Measurements from ENCODE around the gene OPN3. TPM values are rescaled to one million over a fixed set of nuclear protein-coding genes. Genes with fewer than 3 reads are reported as not detected.

OPN3 gene
- polyA plus RNA-seq, 4 donors: 42.1 to 60.8 (median 52.9) TPM

DNA sequence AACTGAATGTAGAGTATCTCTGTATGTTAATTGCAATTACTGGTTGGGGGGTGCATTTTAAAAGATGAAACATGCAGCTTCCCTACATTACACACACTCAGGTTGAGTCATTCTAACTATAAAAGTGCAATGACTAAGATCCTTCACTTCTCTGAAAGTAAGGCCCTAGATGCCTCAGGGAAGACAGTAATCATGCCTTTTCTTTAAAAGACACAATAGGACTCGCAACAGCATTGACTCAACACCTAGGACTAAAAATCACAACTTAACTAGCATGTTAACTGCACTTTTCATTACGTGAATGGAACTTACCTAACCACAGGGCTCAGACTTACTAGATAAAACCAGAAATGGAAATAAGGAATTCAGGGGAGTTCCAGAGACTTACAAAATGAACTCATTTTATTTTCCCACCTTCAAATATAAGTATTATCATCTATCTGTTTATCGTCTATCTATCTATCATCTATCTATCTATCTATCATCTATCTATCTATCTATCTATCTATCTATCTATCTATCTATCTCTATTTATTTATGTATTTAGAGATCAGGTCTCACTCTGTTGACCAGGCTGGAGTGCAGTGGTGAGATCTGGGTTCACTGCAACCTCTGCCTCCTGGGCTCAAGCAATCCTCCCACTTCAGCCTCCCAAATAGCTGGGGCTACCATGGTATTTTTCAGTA, 47.8 kb downstream of the OPN3 start:
- DNase-seq (ENCODE audit: low read depth in 4 of 4, low spot score in 3 of 4): no peak

DNA sequence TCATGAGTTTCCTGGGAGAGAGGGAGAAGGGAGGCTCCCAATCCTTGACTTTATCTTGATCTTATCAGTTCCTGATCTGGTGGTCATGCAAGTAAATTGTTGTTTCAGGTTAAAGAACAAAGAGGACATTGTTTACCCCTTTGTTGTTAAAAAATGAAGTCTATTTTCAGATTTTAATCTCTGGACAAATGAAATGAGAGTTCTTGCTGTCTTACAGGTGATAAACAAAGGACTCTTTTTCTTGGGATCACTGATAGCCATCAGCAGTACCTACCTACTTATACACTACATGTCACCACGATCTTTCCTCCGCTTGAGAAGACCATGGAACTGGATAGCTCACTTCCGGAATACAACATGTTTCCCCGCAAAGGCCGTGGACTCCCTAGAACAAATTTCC, 48.4 kb downstream of the OPN3 start:
- DNase-seq (ENCODE audit: low read depth in 4 of 4, low spot score in 3 of 4): no peak

DNA sequence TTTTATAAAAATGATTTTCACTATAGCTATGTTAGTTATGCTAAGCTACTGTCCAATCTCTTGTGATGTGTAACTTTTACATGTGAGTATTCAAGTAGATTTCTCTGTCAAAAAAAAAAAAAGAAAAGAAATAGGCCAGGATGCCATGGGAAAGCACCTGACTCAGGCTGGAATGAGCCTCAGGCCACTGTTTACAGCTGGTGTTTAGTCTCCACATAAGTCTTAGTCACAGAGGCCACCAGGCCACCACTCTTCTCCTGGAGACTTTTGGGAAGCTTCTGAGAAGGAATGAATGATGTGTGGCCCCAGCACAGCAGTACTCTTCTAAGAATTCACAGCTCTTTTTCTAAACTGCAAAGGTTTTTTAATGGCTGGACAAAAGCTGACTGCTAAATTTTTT, 48.9 kb downstream of the OPN3 start:
- DNase-seq (ENCODE audit: low read depth in 4 of 4, low spot score in 3 of 4): no peak

DNA sequence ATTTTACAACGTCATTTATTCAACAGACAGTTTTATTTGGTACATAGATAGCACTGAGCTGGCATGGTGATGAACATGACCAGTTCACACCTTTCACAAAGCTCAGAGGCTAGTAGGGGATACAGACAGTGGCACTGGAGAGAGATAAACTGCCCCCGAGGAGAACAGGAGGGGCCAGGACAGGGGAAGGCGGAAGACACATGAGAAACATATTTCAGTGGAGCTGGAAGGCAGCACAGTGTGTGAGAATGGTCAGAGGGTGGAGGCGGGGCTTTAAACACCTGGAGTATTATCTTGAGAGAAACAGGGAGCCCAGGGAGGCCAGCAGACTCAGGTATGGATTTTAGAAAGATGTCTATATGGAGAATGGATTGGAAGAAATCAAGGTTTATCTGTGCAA, 49.5 kb downstream of the OPN3 start:
- DNase-seq (ENCODE audit: low read depth in 4 of 4, low spot score in 3 of 4): no peak

DNA sequence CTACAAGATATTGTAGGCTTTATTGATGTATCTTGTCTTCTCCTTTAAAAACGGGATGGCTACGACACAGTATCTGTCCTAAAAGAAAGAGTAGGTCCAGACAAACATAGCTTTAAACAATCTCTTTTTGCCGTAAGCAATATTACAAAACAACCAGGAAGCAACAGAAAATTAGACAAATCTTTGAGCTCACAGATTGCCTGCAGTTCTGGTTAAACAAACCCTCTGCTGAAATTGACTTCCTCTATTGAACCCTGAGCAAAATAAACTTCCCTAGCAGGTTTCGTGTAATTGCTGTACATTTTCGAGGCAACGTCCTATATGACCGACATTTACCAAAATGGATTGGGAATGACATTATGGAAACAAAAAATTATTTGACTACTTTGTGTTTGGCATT, 50.6 kb downstream of the OPN3 start:
- DNase-seq (ENCODE audit: low read depth in 4 of 4, low spot score in 3 of 4): no peak

DNA sequence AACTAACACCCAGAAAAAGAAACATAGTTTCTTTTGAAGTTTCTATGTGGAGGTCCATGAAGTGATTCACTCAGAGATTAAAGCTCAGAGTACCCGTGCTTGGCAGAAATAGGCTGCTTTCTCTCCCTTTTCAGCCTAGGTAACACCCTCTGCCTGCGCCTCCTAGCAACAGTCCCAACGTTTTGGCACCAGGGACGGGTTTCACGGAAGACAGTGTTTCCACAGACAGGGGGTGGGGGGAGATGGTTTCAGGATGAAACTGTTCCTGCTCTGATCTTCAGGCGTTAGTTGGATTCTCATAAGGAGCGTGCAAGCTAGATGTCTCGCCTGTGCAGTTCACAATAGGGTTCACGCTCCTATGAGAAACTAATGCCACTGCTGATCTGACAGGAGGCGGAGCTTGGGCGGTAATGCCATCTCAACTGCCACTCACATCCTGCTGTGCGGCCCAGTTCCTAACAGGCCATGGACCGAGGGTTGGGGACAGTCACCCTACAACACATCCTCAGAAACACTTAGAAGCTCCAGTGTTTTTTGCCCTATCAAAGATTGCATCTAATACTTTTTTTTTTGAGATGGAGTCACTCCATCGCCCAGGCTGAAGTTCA, 53.2 kb downstream of the OPN3 start:
- no peak for DNase-seq (ENCODE audit: low read depth in 4 of 4, low spot score in 3 of 4)

DNA sequence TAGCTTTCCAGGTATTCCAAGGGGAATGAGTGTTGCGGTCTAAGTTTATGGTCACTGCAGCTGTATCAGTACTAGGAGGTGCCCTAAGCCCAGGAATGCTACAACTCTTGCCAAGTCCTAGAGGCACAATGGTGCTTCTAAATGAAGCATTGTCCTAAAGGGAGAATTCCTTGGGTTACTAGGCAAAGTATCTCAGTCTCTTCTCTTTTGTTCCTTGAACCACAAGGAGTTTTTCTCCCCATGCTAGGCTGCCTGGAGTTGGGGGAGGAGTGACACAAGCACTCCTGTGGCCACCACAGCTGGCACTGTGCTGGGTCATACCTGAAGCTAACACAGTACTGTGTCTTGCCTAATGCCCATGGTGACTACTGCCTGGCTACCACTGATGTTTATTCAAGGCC, 57.2 kb downstream of the OPN3 start:
- DNase-seq (ENCODE audit: low read depth in 4 of 4, low spot score in 3 of 4): no peak

DNA sequence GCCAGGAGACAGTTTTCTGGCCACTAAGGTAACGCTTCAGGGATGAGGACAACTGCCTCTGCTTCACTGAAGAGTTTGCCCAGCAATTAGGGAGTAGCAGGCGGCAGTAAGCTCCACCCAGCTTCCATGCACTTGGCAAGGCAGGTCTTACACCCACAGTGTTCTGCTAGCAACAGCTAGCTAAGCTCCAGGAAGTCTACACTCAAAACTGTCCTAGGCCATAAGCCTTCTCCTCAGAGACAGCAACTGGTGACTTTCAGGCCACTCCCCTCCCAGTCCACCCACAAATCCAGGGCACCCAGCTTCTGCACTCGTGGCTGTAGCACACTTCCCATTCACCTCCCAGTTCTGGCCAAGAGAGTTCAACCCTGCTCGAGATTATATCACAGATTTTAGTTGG, 60.7 kb downstream of the OPN3 start:
- DNase-seq (ENCODE audit: low read depth in 4 of 4, low spot score in 3 of 4): no peak

DNA sequence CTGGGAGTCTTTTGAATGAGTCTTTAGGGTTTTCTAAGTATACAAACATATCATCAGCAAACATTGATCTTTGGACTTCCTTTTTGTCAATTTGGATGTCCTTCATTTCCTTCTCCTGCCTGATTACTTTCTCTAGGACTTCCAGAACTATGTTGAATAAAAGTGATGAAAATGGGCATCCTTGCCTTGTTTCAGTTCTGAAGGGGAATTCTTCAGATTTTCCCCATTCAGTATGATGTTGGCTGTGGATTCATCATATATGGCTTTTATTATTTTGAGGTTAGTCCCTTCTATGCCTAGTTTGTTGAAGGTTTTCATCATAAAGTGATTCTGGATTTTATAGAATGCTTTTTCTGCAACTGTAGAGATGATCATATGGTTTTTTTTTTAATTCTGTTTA, 66.0 kb downstream of the OPN3 start:
- DNase-seq (ENCODE audit: low read depth in 4 of 4, low spot score in 3 of 4): no peak

DNA sequence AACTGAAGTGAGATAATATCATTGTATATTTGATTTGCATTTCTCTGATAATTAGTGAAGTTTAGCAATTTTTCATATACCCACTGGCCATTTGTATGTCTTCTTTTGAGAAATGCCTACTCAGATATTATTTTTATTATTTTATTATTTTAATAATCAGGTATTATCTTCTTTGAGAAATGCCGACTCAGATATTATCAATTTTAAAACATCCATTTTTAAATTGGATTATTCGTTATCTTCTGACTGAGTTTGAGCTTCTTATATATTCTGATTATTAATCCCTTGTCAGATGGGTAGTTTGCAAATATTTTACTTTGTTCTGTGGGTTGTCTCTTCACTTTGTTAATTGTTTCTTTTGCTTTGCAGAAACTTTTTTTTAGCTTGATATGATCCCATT, 70.3 kb downstream of the OPN3 start:
- no peak for DNase-seq (ENCODE audit: low read depth in 4 of 4, low spot score in 3 of 4)

DNA sequence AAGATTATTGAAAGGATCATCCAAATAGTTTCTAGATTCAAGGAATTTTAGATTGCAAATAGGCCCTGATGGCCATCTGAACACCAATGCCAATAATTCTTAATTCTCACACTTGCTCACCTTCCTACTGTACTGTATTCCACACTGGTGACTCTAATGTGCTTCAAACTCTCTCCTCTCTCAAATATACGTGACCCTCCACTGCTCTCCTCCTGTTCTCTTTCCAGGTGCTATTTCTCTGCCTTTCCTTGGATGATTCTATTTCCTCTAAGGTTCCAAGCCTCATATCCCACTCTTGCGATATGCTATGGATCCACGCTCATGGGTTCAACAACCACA, 79.4 kb downstream of the OPN3 start:
- no peak for DNase-seq (ENCODE audit: low read depth in 4 of 4, low spot score in 3 of 4)

DNA sequence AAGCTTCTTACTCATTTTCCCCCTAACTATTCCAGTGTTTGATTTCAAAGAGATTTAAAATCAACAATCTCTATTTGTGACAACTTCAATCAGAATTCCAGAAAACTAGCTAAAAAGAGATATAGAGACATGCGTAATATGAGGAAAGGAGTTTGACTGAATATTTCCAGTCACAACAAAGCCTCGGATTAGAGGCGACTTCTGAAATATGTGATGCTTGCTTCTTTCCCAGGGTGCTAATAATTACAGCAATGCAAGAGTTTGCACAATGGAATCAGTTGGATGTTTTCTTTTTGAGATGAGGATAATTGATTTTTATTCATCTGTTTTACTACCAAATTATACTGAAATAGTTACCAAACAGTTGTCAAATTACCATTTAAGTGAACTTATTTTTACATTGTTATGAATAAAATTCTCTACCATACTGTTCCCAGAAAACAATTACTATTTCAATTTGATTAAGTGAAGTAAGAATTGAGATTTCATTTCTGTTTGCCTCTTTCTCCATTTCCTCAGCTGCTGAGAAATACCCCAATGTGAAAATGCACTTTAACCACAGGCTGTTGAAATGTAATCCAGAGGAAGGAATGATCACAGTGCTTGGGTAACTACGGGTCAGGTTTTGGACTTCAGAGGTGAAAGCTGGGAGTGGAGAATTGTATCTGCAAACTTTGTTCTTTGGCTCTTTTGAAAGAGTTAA, 79.9 kb downstream of the OPN3 start:
- DNase-seq (ENCODE audit: low read depth in 4 of 4, low spot score in 3 of 4): no peak

DNA sequence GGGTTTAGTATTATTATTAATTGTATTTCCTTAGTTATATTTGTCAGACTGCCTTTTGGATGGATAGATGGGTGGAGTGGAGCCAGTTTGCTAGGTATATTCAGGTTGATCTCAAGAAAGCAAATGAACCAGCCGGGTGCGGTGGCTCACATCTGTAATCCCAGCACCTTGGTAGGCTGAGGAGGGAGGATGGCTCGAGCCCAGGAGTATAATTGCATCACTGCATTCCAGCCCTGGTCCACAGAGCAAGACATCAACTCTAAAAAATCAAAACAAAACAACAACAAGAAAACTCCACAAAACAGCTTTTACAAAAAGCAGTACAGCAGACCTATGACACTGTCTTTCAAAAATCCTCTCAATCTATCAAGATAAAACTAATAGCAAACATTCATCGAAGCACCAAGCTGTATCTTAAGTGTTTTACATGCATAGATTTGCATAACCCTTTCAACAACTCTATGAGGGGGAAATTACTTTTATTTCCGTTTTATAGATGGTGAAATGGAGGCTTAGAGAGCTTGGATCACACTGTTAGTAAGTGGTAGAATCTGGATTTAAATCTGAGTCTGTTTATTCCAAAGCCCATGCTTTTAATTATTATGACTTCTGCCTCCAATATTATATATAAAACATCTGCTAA, 82.5 kb downstream of the OPN3 start:
- DNase-seq (ENCODE audit: low read depth in 4 of 4, low spot score in 3 of 4): no peak

DNA sequence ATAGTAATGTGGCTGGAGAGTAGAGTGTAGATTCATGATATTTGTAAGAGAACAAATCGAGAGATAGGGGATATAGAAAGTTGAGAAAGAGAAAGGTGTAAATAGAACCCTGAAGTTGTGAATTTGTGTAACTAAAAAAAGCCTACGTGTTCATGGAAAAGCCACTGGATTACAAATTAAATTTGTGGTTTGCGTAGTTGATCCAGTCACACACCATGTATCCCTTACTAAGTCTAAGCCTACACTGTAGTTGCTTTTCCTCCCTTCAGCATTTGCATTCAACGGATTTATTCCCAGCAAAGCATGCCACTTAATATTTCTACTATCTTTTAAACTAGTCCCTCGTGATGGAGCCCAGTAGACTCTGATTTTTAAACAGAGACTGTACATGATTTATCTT, 83.1 kb downstream of the OPN3 start:
- no peak for DNase-seq (ENCODE audit: low read depth in 4 of 4, low spot score in 3 of 4)

DNA sequence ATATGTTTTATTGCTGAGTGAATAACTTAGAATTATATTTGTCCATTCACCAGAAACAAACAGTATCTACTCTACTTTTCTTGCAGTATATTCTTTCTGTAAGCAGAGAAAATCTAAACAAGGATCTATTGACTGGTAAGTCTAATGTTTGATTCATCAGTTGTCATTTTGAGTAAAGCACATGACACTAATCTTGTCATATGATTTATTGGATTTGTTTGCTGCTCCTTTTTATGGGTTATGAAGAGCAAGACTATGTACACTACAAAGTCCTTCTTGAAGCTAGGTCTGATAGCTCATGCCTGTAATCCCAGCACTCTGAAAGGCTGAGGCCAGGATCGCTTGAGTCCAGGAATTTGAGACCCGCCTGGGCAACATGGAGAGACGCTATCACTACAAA, 84.6 kb downstream of the OPN3 start:
- DNase-seq (ENCODE audit: low read depth in 4 of 4, low spot score in 3 of 4): no peak

DNA sequence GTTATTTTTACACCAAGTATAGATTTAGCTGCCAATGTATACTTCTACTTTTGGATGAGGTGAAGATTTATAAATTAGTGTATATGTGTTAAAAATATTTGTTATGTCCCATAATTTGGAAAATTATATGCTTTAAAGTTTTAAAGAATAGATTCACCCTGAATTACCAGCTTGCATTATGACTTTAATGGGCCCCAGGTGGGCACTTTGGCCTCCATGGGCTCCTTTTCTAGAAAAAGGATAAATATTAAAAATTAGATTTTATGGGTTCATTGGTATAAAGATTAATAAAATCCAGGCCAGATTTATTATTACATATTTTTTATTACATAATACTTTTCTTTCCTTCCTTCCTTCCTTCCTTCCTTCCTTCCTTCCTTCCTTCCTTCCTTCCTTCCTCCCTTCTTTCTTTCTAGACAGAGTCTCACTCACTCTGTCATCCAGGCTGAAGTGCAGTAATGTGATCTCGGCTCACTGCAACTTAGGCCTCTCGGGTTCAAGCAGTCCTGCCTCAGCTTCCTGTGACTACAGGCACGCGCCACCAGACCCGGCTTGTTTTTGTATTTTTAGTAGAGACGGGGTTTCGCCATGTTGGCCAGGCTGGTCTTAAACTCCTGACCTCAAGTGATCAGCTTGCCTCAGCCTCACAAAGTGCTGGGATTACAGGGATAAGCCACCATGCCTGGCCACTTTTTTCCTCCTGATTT, 86.1 kb downstream of the OPN3 start:
- DNase-seq (ENCODE audit: low read depth in 4 of 4, low spot score in 3 of 4): no peak

DNA sequence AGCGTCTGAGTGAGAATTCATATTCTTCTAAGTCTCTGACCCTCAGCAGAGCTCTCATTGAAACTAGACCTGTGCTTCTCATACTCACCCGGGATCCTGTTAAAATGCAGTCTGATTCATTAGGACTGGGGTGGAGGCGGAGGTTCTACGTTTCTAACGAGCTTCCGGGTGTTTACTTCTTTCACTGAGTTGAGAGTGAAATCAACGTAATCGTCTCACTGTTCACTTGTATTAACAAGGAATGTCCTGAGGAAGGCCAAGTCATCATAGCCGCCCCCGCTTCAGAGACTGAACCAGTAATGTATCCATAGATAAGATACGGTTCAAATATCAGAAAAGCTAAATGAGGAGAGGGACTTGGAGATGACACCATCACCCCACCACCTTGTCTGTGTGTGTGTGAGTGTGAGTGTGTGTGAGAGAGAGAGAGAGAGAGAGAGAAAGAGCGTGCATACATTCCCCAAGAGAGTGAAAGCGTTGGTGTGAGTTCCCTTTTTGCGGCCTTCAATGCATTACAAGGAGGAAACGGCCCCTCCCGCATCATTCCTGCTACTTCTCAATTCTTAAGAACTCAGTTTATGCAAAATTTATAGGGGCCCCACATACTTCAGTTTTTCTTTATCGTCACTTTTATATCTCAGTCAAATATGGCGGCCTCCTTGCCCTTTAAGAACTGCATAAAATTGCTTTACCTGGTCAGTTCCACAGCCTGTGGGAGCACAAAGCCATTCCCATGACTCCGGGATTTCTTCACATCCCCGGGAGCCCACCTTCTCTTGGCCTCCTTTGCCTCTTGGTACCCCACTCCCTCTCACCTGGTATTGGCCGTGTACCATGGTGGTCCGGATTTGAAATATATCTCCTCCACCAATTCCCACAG, 88.2 kb downstream of the OPN3 start:
- DNase-seq (ENCODE audit: low read depth in 4 of 4, low spot score in 3 of 4): no peak

DNA sequence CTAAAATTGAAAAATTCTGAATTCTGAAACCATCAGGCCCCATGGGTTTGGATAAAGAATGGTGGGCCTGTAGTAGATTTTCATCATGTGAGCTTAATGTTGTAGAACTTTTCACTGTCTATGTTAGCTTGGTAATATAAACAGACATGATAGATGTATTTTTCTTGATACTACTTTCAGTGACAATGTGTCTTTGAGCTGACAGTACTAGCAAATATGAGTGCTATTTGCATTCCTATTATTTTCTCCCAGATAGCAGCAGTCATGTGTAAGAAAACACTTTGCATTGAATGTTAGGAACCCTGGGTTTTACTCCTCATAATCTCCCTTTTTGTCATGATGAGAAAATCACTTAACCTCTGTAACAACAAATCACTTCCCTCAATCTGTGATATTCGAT, 89.9 kb downstream of the OPN3 start:
- no peak for DNase-seq (ENCODE audit: low read depth in 4 of 4, low spot score in 3 of 4)

DNA sequence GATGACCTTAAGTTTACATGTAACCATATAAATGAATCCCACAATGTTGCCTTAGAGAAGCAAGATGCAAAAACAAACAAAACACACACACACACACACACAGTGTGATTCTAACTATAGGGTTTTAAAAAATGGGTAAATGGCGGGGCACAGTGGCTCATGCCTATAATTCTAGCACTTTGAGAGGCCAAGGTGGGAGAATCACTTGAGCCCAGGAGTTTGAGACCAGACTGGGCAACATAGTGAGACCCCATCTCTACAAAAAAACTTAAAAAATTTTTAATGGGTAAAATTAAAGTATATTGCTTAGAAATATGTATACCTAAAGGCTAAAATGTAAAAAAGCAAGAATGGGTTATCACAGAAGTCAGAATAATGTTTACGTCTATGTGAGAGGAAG, 92.2 kb downstream of the OPN3 start:
- no peak for DNase-seq (ENCODE audit: low read depth in 4 of 4, low spot score in 3 of 4)

Data from right renal pelvis (tissue), 4 donors.